Ovary (tissue), 3 donors: ENCODE data around the gene USP14.

ENCODE experiments used
- CTCF ChIP-seq, 3 donors: fragments of 450-650 bp in 2 of 3; fragments of 200-600 bp in 1 of 3; IDR thresholded peaks; one replicate each; pipeline versions ENCODE4 v1.5.1 to v1.8.0; 2016 to 2022; ENCODE audit warnings: antibody characterized with exemption in 3 of 3, mild to moderate bottlenecking in 1 of 3
- POLR2A ChIP-seq: fragments of 450-650 bp; IDR thresholded peaks from one replicate; pipeline ENCODE4 v1.6.1; 2017; ENCODE audit warnings: antibody characterized with exemption, mild to moderate bottlenecking, moderate library complexity
- donor health status: DM: no; HTN: no; CAD: no.

- TF ChIP-seq CTCF (IDR thresholded peaks at IDR 0.05) (no peak), POLR2A (no peak)
Measured at GRCh38 chr18:213966-214365, 55.6 kb downstream of the USP14 start.
